HepG2 (cell line): ENCODE results near the gene TEKT5. TPM values are rescaled to one million over a fixed set of nuclear protein-coding genes. Genes with fewer than 3 reads are reported as not detected.

Source experiments
- CEBPG ChIP-seq: IDR thresholded peaks from 2 replicates; pipeline ENCODE4 v1.6.1; 2016
- ELF1 ChIP-seq: sonication (generic); formaldehyde crosslinking; IDR thresholded peaks from 2 replicates; pipeline ENCODE4 v1.4.0; 2020; ENCODE audit warnings: missing genetic modification reagents
- ELF3 ChIP-seq: IDR thresholded peaks from 2 replicates; pipeline ENCODE4 v1.6.1; 2016; ENCODE audit warnings: missing genetic modification reagents, missing compliant biosample characterization
- GABPA ChIP-seq, 2 experiments: IDR thresholded peaks; 2 replicates each; pipeline ENCODE4 v1.6.1; 2011 to 2016; ENCODE audit warnings: low read depth in 2 of 2, low read length in 1 of 2, missing biosample characterization in 1 of 2, missing genetic modification characterization in 1 of 2
- GMEB2 ChIP-seq: IDR thresholded peaks from 2 replicates; pipeline ENCODE4 v1.6.1; 2016; ENCODE audit warnings: missing biosample characterization, missing genetic modification reagents, low read depth
- IKZF4 ChIP-seq: sonication (generic); formaldehyde crosslinking; IDR thresholded peaks from 2 replicates; pipeline ENCODE4 v1.5.1; 2020; ENCODE audit warnings: borderline replicate concordance, mild to moderate bottlenecking, low read depth, missing genetic modification reagents; ENCODE audit errors: not compliant biosample characterization
- NFAT5 ChIP-seq: sonication (generic); formaldehyde crosslinking; IDR thresholded peaks from 2 replicates; pipeline ENCODE4 v1.4.0; 2020; ENCODE audit warnings: missing genetic modification reagents
- NFYC ChIP-seq: IDR thresholded peaks from 2 replicates; pipeline ENCODE4 v1.6.1; 2016; ENCODE audit warnings: missing genetic modification reagents, missing compliant biosample characterization
- NPAS2 ChIP-seq: sonication (generic); formaldehyde crosslinking; IDR thresholded peaks from 2 replicates; pipeline ENCODE4 v1.8.0; 2022; ENCODE audit warnings: mild to moderate bottlenecking, missing genetic modification reagents, borderline replicate concordance
- PHF5A ChIP-seq: IDR thresholded peaks from one replicate; pipeline ENCODE4 v1.6.1; 2018; ENCODE audit warnings: low read depth, missing genetic modification reagents; ENCODE audit not compliant: unreplicated experiment
- RCOR2 ChIP-seq: IDR thresholded peaks from 2 replicates; pipeline ENCODE4 v1.6.1; 2016; ENCODE audit warnings: missing biosample characterization, missing genetic modification reagents
- SRSF1 ChIP-seq: fragments of 200-400 bp; formaldehyde crosslinking; optimal IDR thresholded peaks from 2 replicates; pipeline ENCODE3; 2017; ENCODE audit warnings: mild to moderate bottlenecking, low read depth, low read length, moderate library complexity
- TCF12 ChIP-seq, 2 experiments: fragments of 450-650 bp in 1 of 2; sonication (generic) in 1 of 2; formaldehyde crosslinking in 1 of 2; IDR thresholded peaks; 2 replicates each; pipeline versions ENCODE4 v1.6.1 to v1.8.0; 2017 to 2022; ENCODE audit warnings: antibody characterized with exemption in 1 of 2, mild to moderate bottlenecking in 1 of 2, missing genetic modification reagents in 1 of 2, moderate library complexity in 1 of 2
- TRIM22 ChIP-seq: fragments of 450-650 bp; IDR thresholded peaks from 2 replicates; pipeline ENCODE4 v1.6.1; 2017
- ZNF205 ChIP-seq: IDR thresholded peaks from 2 replicates; pipeline ENCODE4 v1.6.1; 2018; ENCODE audit warnings: missing biosample characterization, missing genetic modification reagents
- ZNF253 ChIP-seq: sonication (generic); formaldehyde crosslinking; IDR thresholded peaks from 2 replicates; pipeline ENCODE4 v1.8.0; 2022; ENCODE audit warnings: mild to moderate bottlenecking, missing genetic modification reagents, borderline replicate concordance
- ZNF30 ChIP-seq: sonication (generic); formaldehyde crosslinking; IDR thresholded peaks from 2 replicates; pipeline ENCODE4 v1.5.0; 2020; ENCODE audit warnings: mild to moderate bottlenecking, missing genetic modification reagents
- ZNF382 ChIP-seq: sonication (generic); formaldehyde crosslinking; IDR thresholded peaks from 2 replicates; pipeline ENCODE4 v1.5.0; 2020; ENCODE audit warnings: missing genetic modification reagents, mild to moderate bottlenecking, borderline replicate concordance
- ZNF530 ChIP-seq: sonication (generic); formaldehyde crosslinking; IDR thresholded peaks from 2 replicates; pipeline ENCODE4 v1.5.0; 2020; ENCODE audit warnings: low read depth, mild to moderate bottlenecking, missing genetic modification reagents
- ZNF589 ChIP-seq: sonication (generic); formaldehyde crosslinking; conservative IDR thresholded peaks from 2 replicates; pipeline ENCODE4 v1.8.0; 2022; ENCODE audit warnings: mild to moderate bottlenecking, moderate library complexity, missing genetic modification reagents
- polyA plus RNA-seq, 8 experiments: library from polyadenylated mRNA; depleted of rRNA in 3 of 8; stranded (reverse) in 7 of 8; unstranded in 1 of 8; fragments of >200 nt; fragmentation: Illumina TruSeq in 4 of 8; extraction: Trizol in 4 of 8; gene quantifications; 2 replicates each; pipeline versions ENCODE4 v1.2.1 to v1.2.3, GENCODE V29; 2011 to 2016; ENCODE audit warnings: low read depth in 4 of 8, missing spikeins in 1 of 8, mixed read lengths in 1 of 8; ENCODE audit not compliant: insufficient read depth in 1 of 8
- total RNA-seq, 5 experiments: library from RNA; depleted of rRNA; stranded (reverse); fragments of >200 nt; fragmentation: Illumina TruSeq; extraction: Trizol; gene quantifications; 2 replicates each; pipeline ENCODE4 v1.2.3, GENCODE V29; 2016; ENCODE audit warnings: low read depth in 1 of 5

TEKT5 gene
- total and polyA plus RNA-seq, 2 of the 13 experiments (the other 11 are each of a cell fraction or from before 2014, with no cell fraction given), result 0.16 TPM; not detected in 1

GRCh38 chr16:10667239-10667638, 27.5 kb downstream of the TEKT5 start (continued):
- TF ChIP-seq NFAT5 (CRISPR knock-in tag) (no peak), ZNF30 (CRISPR knock-in tag) (no peak), TCF12 (IDR thresholded peaks at IDR 0.05) (no peak), TCF12 (CRISPR knock-in tag; IDR thresholded peaks at IDR 0.05) (no peak), SRSF1 (no peak), ZNF253 (CRISPR knock-in tag) (no peak), CEBPG (CRISPR knock-in tag) (no peak), RCOR2 (CRISPR knock-in tag) (no peak), NPAS2 (CRISPR knock-in tag) (no peak), NFYC (CRISPR knock-in tag) (peak; percentile 36), PHF5A (CRISPR knock-in tag) (no peak), IKZF4 (CRISPR knock-in tag) (no peak), GMEB2 (CRISPR knock-in tag) (no peak), TRIM22 (no peak), ZNF589 (CRISPR knock-in tag) (no peak), GABPA (IDR thresholded peaks at IDR 0.05; ENCODE audit: low read depth, low read length) (no peak), GABPA (CRISPR knock-in tag; IDR thresholded peaks at IDR 0.05; ENCODE audit: low read depth) (peak; percentile 54), ZNF205 (CRISPR knock-in tag) (no peak), ELF1 (peak; percentile 16; the same call in 1 of the 2 replicates), ZNF530 (CRISPR knock-in tag) (no peak), ZNF382 (CRISPR knock-in tag) (no peak), ELF3 (CRISPR knock-in tag) (0 out of 2 replicates have a peak, but pooled peaks have one; percentile 11)
